ENCODE measurements around the gene HYAL4. TPM values are rescaled to one million over a fixed set of nuclear protein-coding genes. Genes with fewer than 3 reads are reported as not detected.
"Not testable (repeated sequence)": the region's sequence is repeated elsewhere in the genome, so short reads cannot be mapped to it uniquely, and the experiment has no call there.

HYAL4 gene
- total RNA-seq, 1 donor, result under 0.01 TPM

DNA sequence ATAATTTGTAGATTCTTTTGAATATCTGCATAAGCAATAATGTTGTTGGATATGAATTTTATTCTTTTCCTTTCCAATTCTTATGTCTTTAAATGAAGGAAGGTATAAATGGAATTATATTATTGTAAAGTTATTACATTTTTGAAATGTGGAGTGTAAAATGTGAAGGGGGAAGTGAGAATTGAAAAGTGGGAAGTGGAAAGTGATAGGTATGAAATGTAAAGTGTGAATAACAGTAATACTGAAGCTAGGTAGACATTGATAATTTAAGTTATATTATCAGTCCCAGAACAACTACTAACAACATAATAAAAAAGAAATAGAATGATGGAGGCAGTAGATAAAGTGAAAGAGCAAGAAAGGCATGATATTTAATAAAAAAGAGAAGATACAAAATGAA is 39.7 kb upstream of the HYAL4 start:
- TF ChIP-seq, protein P1, sequence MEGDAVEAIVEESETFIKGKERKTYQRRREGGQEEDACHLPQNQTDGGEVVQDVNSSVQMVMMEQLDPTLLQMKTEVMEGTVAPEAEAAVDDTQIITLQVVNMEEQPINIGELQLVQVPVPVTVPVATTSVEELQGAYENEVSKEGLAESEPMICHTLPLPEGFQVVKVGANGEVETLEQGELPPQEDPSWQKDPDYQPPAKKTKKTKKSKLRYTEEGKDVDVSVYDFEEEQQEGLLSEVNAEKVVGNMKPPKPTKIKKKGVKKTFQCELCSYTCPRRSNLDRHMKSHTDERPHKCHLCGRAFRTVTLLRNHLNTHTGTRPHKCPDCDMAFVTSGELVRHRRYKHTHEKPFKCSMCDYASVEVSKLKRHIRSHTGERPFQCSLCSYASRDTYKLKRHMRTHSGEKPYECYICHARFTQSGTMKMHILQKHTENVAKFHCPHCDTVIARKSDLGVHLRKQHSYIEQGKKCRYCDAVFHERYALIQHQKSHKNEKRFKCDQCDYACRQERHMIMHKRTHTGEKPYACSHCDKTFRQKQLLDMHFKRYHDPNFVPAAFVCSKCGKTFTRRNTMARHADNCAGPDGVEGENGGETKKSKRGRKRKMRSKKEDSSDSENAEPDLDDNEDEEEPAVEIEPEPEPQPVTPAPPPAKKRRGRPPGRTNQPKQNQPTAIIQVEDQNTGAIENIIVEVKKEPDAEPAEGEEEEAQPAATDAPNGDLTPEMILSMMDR (IDR thresholded peaks at IDR 0.05; ENCODE audit: insufficient read depth, low read depth, low read length), result no peak
- no peak overlapping the region for H3K4me3 ChIP-seq (ENCODE audit: low read depth, low read length)
- DNase-seq (ENCODE audit: low read depth), result no peak

DNA sequence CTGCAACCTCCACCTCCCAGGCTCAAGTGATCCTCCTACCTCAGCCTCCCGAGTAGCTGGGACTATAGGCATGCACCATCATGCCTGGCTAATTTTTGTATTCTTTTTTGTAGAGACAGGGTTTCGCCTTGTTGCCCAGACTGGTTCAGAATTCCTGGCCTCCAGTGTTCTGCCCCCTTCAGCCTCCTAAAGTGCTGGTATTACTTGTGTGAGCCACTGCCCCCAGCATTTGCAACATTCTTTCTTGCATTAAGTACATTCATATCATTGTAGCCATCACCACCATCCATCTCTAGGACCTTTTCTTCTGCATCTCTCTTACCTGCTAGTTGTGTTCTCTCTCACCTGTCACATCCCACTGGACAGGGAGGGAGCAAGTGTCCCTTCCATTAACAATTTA is 35.5 kb upstream of the HYAL4 start:
- no peak for DNase-seq (ENCODE audit: low read depth)
- TF ChIP-seq, protein P1 (IDR thresholded peaks at IDR 0.05; ENCODE audit: insufficient read depth, low read depth, low read length), result no peak
- no peak overlapping the region for H3K4me3 ChIP-seq (ENCODE audit: low read depth, low read length)

DNA sequence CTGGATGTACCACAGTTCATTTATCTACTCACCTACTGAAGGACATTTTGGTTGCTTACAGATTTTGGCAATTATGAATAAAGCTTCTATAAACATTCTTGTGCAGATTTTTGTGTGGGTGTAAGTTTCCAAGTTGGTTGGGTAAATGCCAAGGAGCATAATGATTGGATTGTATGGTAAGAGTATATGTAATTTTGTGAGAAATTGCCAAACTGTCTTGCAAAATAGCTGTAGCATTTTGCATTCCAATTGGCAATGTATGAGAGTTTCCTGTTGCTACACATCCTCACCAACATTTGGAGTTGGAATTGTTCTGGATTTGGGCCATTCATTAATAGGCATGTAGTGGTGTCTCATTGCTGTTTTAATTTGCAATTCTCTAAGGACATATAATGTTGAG is 33.9 kb upstream of the HYAL4 start:
- DNase-seq (ENCODE audit: low read depth), result no peak
- TF ChIP-seq, protein P1 (IDR thresholded peaks at IDR 0.05; ENCODE audit: insufficient read depth, low read depth, low read length), result no peak
- H3K4me3 ChIP-seq (ENCODE audit: low read depth, low read length), result no peak overlapping the region

DNA sequence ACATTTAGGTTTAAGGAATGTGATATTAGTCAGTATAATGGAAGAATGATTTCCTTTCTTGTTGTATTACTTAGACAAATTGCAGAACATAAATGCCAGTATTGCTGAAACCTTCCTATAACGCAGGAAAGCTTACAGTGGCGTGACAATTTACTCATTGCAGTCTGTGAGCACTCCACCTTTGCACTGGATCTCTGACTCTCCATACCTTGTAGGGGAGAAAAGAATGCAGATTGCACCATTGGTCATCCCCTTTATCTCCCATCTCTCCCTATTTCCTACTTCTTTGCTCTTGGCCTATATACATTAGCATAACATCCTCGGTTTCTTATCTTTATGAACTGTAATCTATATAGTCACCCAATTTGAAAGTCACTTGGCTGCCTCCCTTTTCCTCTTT is 28.1 kb upstream of the HYAL4 start:
- H3K4me3 ChIP-seq (ENCODE audit: low read depth, low read length), result no peak overlapping the region
- no peak for DNase-seq (ENCODE audit: low read depth)
- TF ChIP-seq, protein P1 (IDR thresholded peaks at IDR 0.05; ENCODE audit: insufficient read depth, low read depth, low read length), result no peak

DNA sequence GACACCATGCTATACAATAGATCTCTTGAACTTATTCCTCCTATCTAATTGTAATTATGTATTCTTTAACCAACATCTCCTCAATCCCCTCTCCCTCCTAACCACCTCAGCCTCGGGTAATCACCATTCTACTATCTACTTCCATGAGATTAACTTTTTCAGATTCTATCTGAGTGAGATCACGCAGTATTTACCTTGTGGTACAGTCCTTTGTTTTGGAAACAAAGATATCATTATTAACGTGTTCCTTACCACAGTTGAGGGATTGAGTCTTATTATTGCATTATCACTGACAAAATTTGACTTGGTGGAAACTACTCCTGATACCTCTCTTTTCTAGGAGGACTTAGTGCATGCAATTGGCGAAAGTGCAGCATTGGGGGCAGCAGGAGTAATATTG is 26.0 kb upstream of the HYAL4 start:
- TF ChIP-seq, protein P1 (IDR thresholded peaks at IDR 0.05; ENCODE audit: insufficient read depth, low read depth, low read length), result no peak
- no peak for DNase-seq (ENCODE audit: low read depth)
- no peak overlapping the region for H3K4me3 ChIP-seq (ENCODE audit: low read depth, low read length)

DNA sequence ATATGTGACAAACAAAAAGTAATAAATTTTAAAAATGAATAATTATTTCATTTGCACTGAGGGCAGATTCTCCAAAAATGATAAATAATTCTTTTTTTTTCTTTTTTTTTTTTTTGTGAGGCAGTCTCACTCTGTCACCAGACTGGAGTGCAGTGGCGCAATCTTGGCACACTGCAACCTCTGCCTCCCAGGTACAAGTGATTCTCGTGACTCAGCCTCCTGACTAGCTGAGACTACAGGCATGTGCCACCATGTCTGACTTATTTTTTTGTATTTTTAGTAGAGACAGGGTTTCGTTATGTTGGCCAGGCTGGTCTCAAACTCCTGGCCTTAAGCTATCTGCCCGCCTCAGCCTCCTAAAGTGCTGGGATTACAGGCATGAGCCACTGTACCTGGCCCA is 25.2 kb upstream of the HYAL4 start:
- not testable (repeated sequence) for H3K4me3 ChIP-seq (ENCODE audit: low read depth, low read length); DNase-seq (ENCODE audit: low read depth)

DNA sequence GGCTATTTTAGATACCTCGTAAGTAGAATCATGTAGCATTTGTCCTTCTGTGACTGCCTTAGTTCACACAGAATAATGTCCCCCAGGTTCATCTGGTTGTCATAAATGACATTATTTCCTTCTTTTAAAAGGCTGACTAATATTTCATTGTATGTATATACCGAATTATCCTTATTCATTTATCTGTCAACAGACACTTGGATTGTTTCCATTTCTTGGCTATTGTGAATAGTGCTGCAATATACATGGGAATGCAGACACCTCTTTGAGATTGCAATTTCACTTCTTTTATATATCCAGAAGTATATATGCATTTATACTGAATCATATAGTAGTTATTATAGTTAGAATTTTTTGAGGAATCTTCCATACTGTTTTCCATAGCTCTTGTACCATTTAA is 24.1 kb upstream of the HYAL4 start:
- H3K4me3 ChIP-seq (ENCODE audit: low read depth, low read length), result no peak overlapping the region
- no peak for DNase-seq (ENCODE audit: low read depth)
- TF ChIP-seq, protein P1 (IDR thresholded peaks at IDR 0.05; ENCODE audit: insufficient read depth, low read depth, low read length), result no peak
